CD4-positive, alpha-beta T cell (primary cell): ENCODE data around the gene PDE7B. TPM values are rescaled to one million over a fixed set of nuclear protein-coding genes. Genes with fewer than 3 reads are reported as not detected.

Experiments
- ATAC-seq: fragments of 200-7000 bp; cut with Tn5 transposase; one replicate; pipeline ENCODE4 v1.10.0; 2022; ENCODE audit warnings: mild to moderate bottlenecking; ENCODE audit not compliant: poor library complexity
- CTCF ChIA-PET: fragments of 350-600 bp; sonication (Branson Sonifier 250); formaldehyde crosslinking; loops from one replicate; lab custom pipeline; 2021; ENCODE audit warnings: antibody characterized with exemption, inconsistent platforms; lab: Charles Lee
- POLR2A ChIA-PET: fragments of 350-600 bp; sonication (Branson Sonifier 250); formaldehyde crosslinking; loops from one replicate; lab custom pipeline; 2021; ENCODE audit warnings: antibody characterized with exemption, inconsistent platforms; lab: Charles Lee
- DNase-seq, 14 experiments: peaks; one replicate each; pipeline ENCODE4 v3.0.0-alpha.2; 2013 to 2020; ENCODE audit warnings: mixed read lengths in 2 of 14
- H3K27ac ChIP-seq, 2 donors: one replicate each; pipeline versions ENCODE4 v1.5.1 to v1.7.0; 2013; ENCODE audit warnings: low read length in 2 of 2, low read depth in 1 of 2, mild to moderate bottlenecking in 1 of 2
- H3K27me3 ChIP-seq, 2 experiments: 1 replicate in 1 of 2; 2 replicates in 1 of 2; pipeline versions ENCODE4 v1.6.1 to v1.7.0; 2013; ENCODE audit warnings: low read length in 2 of 2, control low read depth in 1 of 2, mild to moderate bottlenecking in 1 of 2, moderate library complexity in 1 of 2; ENCODE audit not compliant: insufficient read depth in 2 of 2, control insufficient read depth in 1 of 2
- H3K36me3 ChIP-seq: one replicate; pipeline ENCODE4 v1.6.1; 2013; ENCODE audit warnings: low read length, control low read depth; ENCODE audit not compliant: insufficient read depth
- H3K4me1 ChIP-seq: one replicate; pipeline ENCODE4 v1.6.1; 2013; ENCODE audit warnings: low read length, control low read depth; ENCODE audit not compliant: insufficient read depth
- H3K4me3 ChIP-seq: one replicate; pipeline ENCODE4 v1.5.1; 2013; ENCODE audit warnings: mild to moderate bottlenecking, low read length, moderate library complexity
- H3K9me3 ChIP-seq, 2 experiments: 1 replicate in 1 of 2; 2 replicates in 1 of 2; pipeline versions ENCODE4 v1.6.1 to v1.7.0; 2013; ENCODE audit warnings: low read length in 2 of 2, mild to moderate bottlenecking in 2 of 2, control low read depth in 1 of 2, moderate library complexity in 1 of 2; ENCODE audit not compliant: control insufficient read depth in 1 of 2, insufficient read depth in 1 of 2
- H3K27ac Mint-ChIP-seq: one replicate; pipeline ENCODE4 v1.8.0; 2020; ENCODE audit warnings: mixed read lengths
- H3K27me3 Mint-ChIP-seq: one replicate; pipeline ENCODE4 v1.8.0; 2021; ENCODE audit warnings: mixed read lengths
- H3K36me3 Mint-ChIP-seq: one replicate; pipeline ENCODE4 v1.8.0; 2021; ENCODE audit warnings: low read depth, mixed read lengths
- H3K4me1 Mint-ChIP-seq: one replicate; pipeline ENCODE4 v1.8.0; 2021; ENCODE audit warnings: low read depth, mixed read lengths
- H3K4me3 Mint-ChIP-seq: one replicate; pipeline ENCODE4 v1.8.0; 2020; ENCODE audit warnings: mild to moderate bottlenecking, mixed read lengths
- H3K9me3 Mint-ChIP-seq: one replicate; pipeline ENCODE4 v1.8.0; 2020; ENCODE audit warnings: mixed read lengths
- intact Hi-C, 2 experiments: fragments of 100-400 bp; cut with DNase I in 1 of 2; cut with micrococcal nuclease in 1 of 2; formaldehyde crosslinking; loops; one replicate each; pipeline versions ENCODE4 v1.15.1 to v1.9.0; 2023 to 2025; cut with DNase I, micrococcal nuclease
- total RNA-seq, 174 experiments: library from RNA in 2 of 174; stranded (reverse) in 2 of 174; gene quantifications; one replicate each; pipeline ENCODE4 v1.2.3 and lab custom pipeline; 2021 to 2026
- TF ChIP-seq, protein P1 (sequence below): fragments of 200-600 bp; IDR thresholded peaks from one replicate; pipeline ENCODE4 v1.8.0; 2022; ENCODE audit warnings: antibody characterized with exemption, mild to moderate bottlenecking

Gene PDE7B
- total RNA-seq, 2 experiments from 2014 or later: 0.25 to 0.34 TPM

DNA sequence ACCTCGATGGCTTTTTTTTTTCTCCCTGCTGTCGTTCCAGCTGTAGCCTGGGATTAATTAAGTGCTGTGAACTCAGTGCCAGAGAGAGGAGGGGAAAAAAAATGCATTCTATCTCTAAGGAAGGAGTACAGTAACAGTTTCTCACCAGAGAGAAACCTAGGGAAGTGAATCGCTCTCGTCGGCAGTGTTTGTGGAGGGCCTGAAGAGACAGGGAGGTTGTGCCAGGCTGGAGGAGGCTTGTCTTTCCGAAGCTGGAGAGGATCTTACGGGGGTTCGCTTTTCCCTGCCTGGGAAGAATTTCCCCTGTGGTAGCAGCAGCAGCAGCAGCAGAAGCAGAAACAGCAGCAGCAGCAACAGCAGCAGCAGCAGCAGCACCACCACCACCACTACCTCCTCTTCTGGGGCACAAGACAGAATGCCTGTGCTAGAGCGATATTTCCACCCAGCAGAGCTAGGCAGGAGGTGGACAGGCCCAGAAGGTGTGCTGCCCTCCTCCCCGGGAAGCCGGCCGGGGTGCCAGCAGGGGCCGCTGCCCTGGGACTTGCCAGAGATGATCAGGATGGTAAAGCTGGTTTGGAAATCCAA, 186.5 kb downstream of the PDE7B start:
- no peak overlapping the region for H3K27ac ChIP-seq
- intact Hi-C loops: no loop called here
- Mint-ChIP-seq H3K9me3 (no peaks in the 10 kb centered on the region), H3K4me3 (no peak overlapping the region), H3K36me3 (no peaks in the 10 kb centered on the region), H3K27ac (no peak overlapping the region), H3K4me1 (peaks cover 6% of the 10 kb centered on the region), H3K27me3 (no peaks in the 10 kb centered on the region)
- H3K9me3 ChIP-seq: no peaks in the 10 kb centered on the region
- POLR2A ChIA-PET: interaction anchor here (0.6 to 1.2 kb wide), 2 partner anchors 13 to 577 kb away, joined by 3 to 4 read pairs; no protein-coding TSS in a partner anchor
- H3K27me3 ChIP-seq: no peaks in the 10 kb centered on the region
- TF ChIP-seq, protein P1, sequence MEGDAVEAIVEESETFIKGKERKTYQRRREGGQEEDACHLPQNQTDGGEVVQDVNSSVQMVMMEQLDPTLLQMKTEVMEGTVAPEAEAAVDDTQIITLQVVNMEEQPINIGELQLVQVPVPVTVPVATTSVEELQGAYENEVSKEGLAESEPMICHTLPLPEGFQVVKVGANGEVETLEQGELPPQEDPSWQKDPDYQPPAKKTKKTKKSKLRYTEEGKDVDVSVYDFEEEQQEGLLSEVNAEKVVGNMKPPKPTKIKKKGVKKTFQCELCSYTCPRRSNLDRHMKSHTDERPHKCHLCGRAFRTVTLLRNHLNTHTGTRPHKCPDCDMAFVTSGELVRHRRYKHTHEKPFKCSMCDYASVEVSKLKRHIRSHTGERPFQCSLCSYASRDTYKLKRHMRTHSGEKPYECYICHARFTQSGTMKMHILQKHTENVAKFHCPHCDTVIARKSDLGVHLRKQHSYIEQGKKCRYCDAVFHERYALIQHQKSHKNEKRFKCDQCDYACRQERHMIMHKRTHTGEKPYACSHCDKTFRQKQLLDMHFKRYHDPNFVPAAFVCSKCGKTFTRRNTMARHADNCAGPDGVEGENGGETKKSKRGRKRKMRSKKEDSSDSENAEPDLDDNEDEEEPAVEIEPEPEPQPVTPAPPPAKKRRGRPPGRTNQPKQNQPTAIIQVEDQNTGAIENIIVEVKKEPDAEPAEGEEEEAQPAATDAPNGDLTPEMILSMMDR: no peak
- CTCF ChIA-PET: no interaction called here
- no peak overlapping the region for H3K4me3 ChIP-seq
- no peaks in the 10 kb centered on the region for H3K36me3 ChIP-seq
- no peaks in the 10 kb centered on the region for H3K4me1 ChIP-seq
- DNase-seq (no peak), ATAC-seq (no peak)

DNA sequence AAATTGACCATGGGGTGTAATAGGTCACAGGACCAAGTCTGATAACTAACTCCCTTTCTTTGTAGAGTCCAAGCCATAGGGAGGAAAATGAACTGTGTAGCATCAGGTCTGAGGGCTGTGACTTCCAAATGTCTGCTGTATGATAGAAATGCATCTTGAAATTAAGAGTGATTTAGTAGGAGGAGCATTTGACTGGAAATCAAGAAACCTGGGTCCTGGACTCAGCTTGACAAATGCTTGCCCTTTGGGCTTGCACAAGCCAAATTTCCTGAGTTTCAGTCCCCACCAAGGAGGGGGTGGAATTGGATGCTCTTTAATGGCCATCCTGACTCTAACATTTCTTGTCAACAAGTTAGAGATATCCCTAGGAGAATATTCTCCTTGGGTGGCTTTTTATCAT, 187.0 kb downstream of the PDE7B start:
- POLR2A ChIA-PET: no interaction called here
- no peaks in the 10 kb centered on the region for H3K9me3 ChIP-seq
- no peaks in the 10 kb centered on the region for H3K27me3 ChIP-seq
- Mint-ChIP-seq H3K27ac (no peak overlapping the region), H3K36me3 (no peaks in the 10 kb centered on the region), H3K4me3 (no peak overlapping the region), H3K27me3 (no peaks in the 10 kb centered on the region), H3K4me1 (peaks cover 6% of the 10 kb centered on the region), H3K9me3 (no peaks in the 10 kb centered on the region)
- TF ChIP-seq, protein P1: no peak
- intact Hi-C loops: no loop called here
- CTCF ChIA-PET: no interaction called here
- no peak for DNase-seq
- no peak overlapping the region for H3K4me3 ChIP-seq
- no peaks in the 10 kb centered on the region for H3K36me3 ChIP-seq
- no peaks in the 10 kb centered on the region for H3K4me1 ChIP-seq
- ATAC-seq: no peak
- no peak overlapping the region for H3K27ac ChIP-seq

DNA sequence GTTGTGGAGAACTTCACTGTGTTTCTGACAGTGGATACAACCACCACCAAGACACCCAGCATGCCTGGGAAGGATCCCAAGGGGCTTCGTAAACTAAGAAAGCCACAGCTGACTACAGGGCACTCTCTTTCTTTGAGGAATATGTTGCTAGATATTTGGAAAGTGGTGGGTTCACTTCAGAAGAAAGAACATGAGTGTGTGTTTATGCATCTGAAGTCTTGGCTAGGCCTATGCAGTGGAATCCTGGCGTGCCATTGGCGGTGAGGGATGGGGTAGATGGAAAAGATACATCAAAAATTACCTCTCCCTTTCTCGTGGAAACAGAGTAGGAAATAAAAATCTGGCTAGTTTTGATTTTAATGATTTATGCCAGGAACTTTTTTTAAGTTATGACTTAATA, 187.7 kb downstream of the PDE7B start:
- TF ChIP-seq, protein P1: no peak
- Histone ChIP-seq H3K36me3 (no peaks in the 10 kb centered on the region), H3K4me1 (no peaks in the 10 kb centered on the region), H3K9me3 (no peaks in the 10 kb centered on the region), H3K27ac (no peak overlapping the region), H3K4me3 (no peak overlapping the region), H3K27me3 (no peaks in the 10 kb centered on the region)
- no peaks in the 10 kb centered on the region for H3K36me3 Mint-ChIP-seq
- peaks cover 6% of the 10 kb centered on the region for H3K4me1 Mint-ChIP-seq
- intact Hi-C loops: no loop called here
- H3K4me3 Mint-ChIP-seq: no peak overlapping the region
- ChIA-PET CTCF (no interaction called here), POLR2A (no interaction called here)
- no peaks in the 10 kb centered on the region for H3K27me3 Mint-ChIP-seq
- no peaks in the 10 kb centered on the region for H3K9me3 Mint-ChIP-seq
- no peak overlapping the region for H3K27ac Mint-ChIP-seq
- ATAC-seq (no peak), DNase-seq (no peak)
